HG02840 (cell line): ENCODE results near the gene RBM17.
"Not testable (repeated sequence)": the region's sequence is repeated elsewhere in the genome, so short reads cannot be mapped to it uniquely, and the experiment has no call there.

Source experiments
- ATAC-seq: cut with Tn5 transposase; IDR thresholded peaks from one replicate; pipeline ENCODE4 v1.9.1; 2021; ENCODE audit warnings: mild to moderate bottlenecking, moderate library complexity, moderate number of reproducible peaks; ENCODE audit not compliant: unreplicated experiment, low FRiP score

RBM17 gene

DNA sequence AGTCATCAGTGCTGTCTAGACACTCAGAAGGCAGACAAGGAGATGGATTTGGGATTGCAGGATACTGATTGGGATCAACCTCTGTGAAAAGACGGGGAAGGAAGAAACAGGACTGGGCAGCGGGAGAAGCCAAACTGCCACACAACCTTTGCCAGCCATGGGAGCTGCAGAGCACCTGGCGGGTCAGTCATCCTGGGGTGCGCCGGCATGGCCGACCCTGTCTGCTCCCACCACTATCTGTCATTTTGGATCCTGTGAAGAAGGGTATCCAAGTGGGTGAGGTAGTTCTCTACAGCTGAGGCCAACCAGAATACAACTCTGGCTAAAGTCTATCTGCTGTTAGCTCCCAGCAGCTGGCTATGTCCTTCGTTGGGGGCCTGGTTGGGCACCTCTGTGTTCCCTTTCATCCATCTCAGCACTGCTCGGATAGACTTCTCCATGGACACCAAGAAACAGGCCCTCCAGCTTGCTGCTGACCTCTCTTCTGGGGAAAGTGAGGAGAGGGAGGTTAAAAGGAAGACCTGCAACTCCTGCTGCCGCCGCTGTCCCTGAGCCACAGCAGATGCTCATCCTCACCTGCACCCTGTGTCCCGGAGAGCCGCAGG, 11.7 kb upstream of the RBM17 start:
- ATAC-seq: no peak

DNA sequence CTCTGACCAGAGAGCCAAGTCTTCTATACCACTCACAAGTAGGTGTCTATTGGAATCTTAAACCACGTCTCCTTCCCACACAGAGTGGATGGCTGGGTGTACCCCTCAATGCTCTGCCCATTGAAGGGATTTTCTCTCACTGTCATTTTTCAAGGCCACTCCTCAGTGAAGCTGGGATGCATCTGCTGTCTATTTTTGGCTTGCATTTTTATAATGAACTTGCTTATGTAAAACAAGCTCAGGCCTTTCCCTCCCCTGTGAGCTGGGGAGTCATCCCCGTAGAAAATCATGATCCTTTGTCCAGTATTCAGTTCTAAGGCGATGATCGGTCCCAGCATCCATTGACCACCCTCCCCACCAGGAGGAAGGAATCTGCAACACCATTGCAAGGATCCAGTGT, 9.8 kb upstream of the RBM17 start:
- ATAC-seq: no peak

DNA sequence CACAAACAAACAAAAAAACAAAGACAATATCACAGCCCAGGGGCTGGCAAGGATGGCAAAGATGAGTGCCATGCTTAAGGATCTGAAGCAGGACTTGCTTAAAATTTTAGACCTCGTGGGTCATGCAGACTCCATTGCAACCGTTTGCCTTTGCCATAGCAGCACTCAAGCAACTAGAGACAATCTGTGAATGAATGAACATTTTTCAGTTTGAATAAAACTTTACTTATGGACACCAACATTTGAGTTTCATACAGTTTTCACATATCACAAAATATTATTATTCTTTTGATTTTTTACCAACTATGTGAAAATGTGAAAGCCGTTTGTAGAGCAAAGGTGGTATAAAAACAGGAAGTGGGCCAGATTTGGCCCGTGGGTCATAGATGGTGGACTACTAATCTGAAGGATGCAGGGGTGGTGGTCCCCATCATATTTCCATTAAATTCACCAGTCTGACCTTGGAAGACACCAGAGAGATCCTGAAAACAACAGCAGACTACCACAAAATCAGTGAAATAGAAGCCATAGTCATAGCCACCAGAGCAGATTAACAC, 8.3 kb upstream of the RBM17 start:
- ATAC-seq: no peak

- no peak for ATAC-seq
These were observed 6.1 kb upstream of the RBM17 start for GRCh38 chr10:6082496-6083395.

DNA sequence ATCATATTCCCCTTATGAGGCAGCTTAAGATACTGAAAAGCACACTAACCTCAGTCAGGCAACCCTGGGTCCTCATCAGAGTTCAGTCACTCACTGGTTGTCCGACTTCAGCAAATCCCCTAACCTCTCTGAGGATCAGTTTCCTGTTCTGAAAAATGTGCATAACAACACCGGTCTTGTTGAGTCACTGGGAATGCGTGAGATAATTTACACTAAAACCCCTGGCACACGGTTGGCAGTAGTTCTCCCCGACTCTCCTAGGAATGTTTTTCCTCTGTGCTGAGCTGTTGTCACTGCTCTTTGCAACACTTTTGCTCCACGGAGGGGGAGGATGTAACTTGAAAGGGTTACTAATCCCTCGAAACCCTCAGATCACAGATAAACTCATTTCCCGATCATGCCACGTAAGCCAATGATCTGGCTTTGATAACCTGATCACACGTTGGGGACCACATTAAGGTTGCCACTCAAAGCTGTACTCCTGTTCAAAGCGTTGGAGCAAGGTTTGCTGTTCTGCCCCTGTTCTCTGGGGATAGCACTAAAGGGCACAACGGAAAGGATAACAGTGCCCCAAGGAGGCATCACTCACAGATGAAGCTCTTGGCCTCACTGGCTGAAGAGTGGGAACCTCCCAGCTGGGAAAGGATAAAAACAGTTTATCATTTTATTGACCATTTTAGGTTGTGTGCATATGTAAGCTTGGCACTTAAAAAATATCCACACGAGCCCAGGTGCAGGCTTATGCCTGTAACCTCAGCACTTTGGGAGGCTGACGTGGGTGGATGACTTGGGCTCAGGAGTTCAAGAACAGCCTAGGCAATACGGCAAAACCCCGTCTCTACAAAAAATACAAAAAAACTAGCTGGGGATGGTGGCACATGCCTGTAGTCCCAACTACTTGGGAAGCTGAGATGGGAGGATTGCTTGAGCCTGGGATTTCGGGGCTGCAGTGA, 5.0 kb upstream of the RBM17 start:
- no peak for ATAC-seq

DNA sequence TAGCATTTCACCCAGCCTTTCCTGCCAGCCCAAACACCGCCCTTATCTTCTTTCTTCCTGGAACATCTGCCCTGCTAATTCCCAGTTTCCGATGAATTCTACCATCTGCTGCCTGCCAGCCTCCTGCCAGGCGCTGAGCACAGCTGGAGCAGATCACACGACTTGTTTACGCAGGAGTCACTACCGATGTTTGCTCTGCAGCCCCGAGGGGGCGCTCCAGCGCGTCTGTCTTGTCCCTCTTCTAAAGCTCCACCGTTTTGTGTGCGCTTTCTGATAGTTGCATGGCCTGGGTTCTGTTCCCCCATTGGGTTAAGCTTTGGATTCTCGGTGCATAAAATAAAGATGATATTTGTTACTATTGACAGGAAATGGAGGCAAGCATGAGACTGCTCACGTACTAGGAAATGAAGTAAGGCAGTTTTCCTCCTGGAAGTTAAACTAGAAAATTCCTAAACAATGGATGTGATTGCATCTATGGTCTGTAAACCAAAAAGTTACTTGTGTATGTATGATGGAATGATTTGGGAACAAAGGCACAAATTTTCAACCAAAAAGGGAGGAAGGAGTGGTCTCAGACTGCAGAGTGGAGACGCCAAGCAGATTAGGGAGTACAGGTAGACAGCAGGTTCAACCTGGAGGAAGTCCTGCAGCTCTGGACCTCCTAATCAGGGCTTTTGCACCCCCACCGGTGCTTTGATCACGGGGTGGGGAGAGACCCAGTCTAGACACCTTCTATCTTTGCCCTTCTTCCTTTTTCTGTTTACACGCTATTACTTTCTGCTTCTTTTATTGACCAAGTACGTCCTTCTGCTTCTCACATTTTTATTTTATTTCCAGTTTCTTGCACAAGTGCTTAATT, 2.2 kb upstream of the RBM17 start:
- ATAC-seq: peak; percentile 40

DNA sequence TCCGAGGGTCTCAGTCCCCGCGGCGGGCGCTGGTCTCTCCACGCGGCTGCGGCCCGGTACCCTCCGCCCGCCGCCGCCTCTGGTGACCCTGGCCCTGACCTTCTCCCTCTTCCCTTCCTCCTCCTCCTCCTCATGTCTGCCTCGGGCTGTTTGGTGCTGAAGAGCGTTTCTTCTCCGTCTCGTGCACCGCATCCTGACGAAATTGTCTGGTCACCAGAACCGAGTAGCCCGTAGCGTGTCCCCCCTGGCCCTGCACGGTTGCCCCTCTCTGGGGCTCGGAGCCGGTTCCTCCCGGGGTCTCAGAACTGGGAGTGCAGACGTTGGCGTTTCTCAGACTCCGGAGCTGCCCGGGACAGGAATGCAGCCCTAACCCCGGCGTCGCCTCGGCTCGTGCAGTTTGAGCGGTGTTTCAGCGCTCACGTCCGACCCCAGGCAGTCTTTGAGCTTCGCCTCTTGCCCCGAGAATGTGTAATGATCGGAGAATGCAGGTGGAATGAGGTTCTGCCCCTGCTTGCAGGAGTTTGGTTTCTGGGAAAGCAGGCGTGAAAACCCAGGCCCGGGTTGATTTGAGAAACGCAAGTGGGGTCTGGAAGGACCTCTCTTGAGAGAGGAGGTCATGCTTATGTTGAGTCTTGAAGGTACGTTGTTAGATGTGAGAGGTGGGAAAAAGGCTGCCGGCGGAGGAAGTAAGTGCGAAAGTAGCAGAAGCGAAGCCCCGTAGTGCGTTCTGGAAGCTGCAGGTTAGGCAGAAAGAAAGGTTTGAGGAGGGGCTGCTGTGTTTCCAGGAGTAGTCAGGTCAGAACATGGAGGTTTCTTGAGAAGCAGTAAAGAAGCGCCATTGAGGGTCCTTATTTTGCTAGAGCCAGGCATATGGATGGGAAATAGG, 743 bp downstream of the RBM17 start:
- peak; percentile 5 for ATAC-seq

DNA sequence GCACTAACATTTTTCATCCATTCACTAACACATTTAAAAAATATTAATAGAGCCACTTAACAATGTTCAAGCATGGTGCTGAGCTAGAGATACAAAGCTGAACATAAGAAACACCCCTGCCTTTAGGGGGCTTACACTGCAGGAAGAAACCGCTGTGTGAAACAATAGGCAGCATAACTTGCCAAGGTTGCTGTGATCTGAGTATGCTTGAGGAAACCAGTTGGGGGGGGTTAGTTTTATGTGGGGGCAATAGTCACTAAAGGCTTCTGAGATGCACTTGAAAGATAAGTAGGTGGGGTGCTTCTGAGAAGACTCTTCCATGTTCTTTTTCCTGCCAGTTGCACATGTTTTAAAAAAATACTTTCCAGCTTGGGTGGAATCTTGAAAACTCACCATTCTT, 2.8 kb downstream of the RBM17 start:
- ATAC-seq: no peak

DNA sequence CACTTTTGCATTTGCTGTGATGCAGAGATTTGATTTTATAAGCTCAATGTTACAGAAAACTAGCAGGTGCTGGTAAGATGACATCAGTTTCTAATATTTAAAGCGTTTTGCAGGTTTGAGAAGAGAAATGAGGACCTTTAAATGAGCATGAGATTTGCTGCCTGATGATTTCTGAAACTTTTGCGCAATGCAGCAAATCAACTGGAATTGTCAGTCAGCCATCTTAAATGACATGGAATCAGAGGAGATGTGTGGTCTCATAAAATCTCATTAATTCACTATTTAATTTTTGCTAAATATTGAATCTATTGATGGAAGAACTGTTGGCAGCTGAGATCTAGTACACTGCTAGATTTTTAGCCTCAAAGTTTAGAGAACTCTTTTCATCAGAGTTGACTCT, 3.9 kb downstream of the RBM17 start:
- no peak for ATAC-seq

DNA sequence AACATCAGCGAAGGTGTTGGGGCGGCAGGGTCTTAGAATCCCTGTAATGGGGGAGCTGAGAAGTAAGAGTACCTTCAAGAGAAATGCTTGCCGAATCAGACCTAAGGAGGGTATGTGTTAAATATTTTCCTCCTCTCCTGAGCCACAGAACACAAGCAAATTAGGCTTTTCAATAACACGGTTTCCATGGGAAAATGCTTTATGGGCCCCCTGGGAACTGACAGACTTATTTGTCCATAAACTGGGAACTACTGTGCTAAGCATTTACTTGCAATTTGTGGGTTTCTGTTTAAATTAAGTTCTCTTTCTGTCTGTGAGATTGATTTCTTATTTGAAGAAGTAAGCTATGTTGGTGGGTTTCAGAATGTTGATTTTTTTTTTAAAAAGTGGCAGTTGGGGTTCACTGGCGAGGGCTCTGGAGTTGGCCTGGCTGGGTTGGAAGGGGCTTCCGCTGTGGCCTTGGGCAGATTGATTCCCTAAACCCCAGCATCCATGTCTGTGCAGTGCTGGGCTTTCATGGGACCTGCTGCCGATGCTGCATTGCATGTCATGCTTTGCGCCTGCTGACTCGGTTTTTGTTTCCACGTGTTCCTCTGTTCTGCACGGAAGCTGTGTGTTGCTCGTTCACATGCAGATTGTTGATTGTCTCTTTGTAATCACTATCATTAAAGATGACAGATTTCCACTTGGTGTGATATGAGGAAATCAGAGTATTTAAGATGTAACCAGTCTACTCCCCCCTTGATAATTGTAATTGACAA, 7.2 kb downstream of the RBM17 start:
- ATAC-seq: no peak

DNA sequence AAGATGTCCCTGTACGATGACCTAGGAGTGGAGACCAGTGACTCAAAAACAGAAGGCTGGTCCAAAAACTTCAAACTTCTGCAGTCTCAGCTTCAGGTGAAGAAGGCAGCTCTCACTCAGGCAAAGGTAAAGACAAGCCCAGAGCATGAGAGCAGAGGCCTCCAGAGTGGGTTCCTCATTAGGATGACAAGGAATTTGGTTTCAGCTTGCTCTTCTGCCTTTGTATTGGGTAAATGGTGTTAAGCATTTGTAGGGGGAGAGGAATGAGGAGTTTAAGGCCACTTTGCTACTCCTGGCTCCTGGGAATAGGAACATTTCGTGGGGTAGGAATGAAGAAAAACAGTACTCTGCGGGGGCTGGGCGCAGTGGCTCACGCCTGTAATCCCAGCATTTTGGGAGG, 8.2 kb downstream of the RBM17 start:
- ATAC-seq: no peak

- ATAC-seq: no peak
These were observed 9.3 kb downstream of the RBM17 start for GRCh38 chr10:6098156-6098555.

- ATAC-seq: no peak
These were observed 11.5 kb downstream of the RBM17 start for GRCh38 chr10:6100370-6100769.

DNA sequence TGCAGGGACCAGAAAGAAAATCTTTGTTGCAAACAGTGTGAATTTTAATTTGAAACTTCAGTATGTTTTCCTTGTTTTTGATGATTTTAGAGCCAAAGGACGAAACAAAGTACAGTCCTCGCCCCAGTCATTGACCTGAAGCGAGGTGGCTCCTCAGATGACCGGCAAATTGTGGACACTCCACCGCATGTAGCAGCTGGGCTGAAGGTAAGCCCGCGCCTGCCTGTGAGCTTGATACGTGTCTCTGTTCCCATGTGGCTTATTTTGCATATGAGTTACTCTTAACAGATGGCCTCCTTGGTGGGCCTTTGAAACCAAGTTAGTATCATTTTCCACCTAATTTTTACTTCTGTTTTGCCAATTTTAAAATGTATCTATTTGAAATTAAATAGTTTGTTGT, 12.3 kb downstream of the RBM17 start:
- peak; percentile 87 for ATAC-seq

- no peak for ATAC-seq
These were observed 13.3 kb downstream of the RBM17 start for GRCh38 chr10:6102128-6102527.

- no peak for ATAC-seq
These were observed 14.8 kb downstream of the RBM17 start for GRCh38 chr10:6103591-6103990.

DNA sequence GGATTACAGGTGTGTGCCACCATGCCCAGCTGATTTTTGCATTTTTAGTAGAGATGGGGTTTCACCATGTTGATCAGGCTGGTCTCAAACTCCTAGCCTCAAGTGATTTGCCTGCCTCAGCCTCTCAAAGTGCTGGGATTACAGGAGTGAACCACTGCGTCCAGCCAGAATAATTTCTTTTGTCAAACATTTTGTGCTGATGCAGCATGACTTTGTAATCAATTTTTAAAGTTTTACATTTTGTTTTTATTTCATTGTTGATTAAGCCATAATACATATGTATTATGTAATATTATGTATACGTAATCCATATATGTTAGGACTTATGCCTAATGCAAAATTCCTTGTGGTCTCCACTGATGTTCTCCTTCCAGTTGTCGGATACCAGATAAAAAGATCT, 18.8 kb downstream of the RBM17 start:
- not testable (repeated sequence) for ATAC-seq

DNA sequence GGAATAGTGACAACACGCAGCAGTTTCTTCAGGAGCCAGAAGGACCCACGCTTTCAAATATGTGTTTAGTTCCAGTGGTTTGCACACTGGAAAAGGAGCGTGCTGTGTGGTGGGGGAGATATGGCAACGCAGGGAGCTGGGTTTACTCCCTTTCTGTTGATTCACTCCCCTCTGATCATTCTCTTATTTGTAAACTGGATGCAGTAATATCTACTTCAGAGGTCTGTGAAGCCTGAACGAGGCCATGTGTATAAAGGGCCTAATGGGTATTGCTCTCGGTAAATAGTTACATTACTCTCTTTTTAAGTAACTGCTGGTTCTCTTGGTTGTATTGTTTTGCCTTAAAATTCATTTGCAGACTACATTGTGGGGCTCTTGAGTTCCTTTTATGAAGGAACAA, 19.2 kb downstream of the RBM17 start:
- ATAC-seq: no peak
